ENCODE data around the gene MKRN2. TPM values are rescaled to one million over a fixed set of nuclear protein-coding genes. Genes with fewer than 3 reads are reported as not detected.

MKRN2 gene
- total RNA-seq, 1 experiment from 2014 or later: 27.9 TPM

DNA sequence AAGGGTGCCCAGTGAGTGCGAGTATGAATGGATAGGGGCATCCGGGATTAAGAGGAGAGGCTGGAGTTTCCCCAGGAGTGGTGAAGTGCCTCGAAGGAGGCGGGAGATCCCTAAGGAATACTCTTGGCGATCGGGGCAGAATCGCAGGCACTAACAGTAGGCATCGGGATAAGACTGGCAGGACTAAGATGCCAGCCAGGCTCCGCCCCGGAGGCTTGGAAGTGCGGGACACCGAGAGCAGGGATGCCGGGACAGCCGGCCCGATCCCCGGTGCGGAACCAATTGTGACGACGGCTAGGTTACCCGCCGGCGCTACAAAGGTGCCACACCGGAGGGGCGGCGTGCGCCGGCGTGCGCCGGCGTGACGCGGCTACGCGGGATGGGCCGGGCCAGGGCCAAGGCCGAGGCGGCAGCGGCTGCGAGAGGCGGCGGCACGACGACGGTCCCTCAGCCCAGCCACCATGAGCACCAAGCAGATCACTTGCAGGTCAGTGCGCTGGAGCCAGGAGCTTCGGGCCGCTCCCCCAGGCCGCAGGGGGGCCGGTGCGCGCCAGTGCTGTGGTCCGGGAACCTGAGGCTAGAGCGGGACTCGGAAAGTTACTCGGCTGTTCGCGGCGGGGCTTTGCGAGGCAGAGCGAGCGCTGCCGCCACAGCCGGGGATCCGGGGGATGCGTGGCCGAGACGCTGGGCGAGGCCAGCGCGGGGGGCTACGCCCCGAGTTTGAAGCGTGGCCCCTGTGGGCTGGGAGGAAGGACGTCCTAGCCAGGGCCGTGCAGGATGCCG is at the start of gene MKRN2 (continued):
- TF ChIP-seq EGR1 (IDR thresholded peaks at IDR 0.05; ENCODE audit: low read depth): no peak
- TF ChIP-seq, protein P1, sequence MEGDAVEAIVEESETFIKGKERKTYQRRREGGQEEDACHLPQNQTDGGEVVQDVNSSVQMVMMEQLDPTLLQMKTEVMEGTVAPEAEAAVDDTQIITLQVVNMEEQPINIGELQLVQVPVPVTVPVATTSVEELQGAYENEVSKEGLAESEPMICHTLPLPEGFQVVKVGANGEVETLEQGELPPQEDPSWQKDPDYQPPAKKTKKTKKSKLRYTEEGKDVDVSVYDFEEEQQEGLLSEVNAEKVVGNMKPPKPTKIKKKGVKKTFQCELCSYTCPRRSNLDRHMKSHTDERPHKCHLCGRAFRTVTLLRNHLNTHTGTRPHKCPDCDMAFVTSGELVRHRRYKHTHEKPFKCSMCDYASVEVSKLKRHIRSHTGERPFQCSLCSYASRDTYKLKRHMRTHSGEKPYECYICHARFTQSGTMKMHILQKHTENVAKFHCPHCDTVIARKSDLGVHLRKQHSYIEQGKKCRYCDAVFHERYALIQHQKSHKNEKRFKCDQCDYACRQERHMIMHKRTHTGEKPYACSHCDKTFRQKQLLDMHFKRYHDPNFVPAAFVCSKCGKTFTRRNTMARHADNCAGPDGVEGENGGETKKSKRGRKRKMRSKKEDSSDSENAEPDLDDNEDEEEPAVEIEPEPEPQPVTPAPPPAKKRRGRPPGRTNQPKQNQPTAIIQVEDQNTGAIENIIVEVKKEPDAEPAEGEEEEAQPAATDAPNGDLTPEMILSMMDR (IDR thresholded peaks at IDR 0.05 in 2 of 3, conservative IDR thresholded peaks at IDR 0.05 in 1 of 3; ENCODE audit: borderline replicate concordance in 1 of 3, insufficient read depth in 1 of 3, low read depth in 2 of 3, low read length in 2 of 3): no peak

- ChIA-PET POLR2A (no interaction called here), RAD21 (ENCODE audit: low non-redundant PET in 1 of 2, low total read pairs in 2 of 2, uncharacterized antibody in 2 of 2, unreplicated experiment in 2 of 2) (no interaction called here), CTCF (no interaction called here)
- Histone ChIP-seq H3K9me3 (ENCODE audit: control insufficient read depth in 1 of 2, insufficient read depth in 1 of 2, low read depth in 1 of 2, low read length in 2 of 2) (no peaks in the 10 kb centered on the region), H4K20me1 (ENCODE audit: insufficient read depth) (peaks cover 5% of the 10 kb centered on the region; the same call in 1 of the 2 replicates), H2AFZ (ENCODE audit: low read depth, low read length, poor library complexity, severe bottlenecking) (no peak overlapping the region), H3K36me3 (ENCODE audit: control insufficient read depth in 1 of 2, insufficient read depth in 2 of 2, low read length in 2 of 2) (peaks cover 35 to 45% of the 10 kb centered on the region in 2 experiments; a peak in 3 of 4 replicates), H3K4me2 (ENCODE audit: low read length) (no peak overlapping the region), H3K9ac (ENCODE audit: low read length) (no peak overlapping the region), H3K27ac (ENCODE audit: low read depth, low read length) (no peak overlapping the region), H3K79me2 (ENCODE audit: insufficient read depth, low read length) (peaks cover 4% of the 10 kb centered on the region; the same call in 1 of the 2 replicates), H3K4me1 (ENCODE audit: control insufficient read depth in 1 of 2, insufficient read depth in 2 of 2, low read length in 2 of 2) (peaks cover 0 to 8% of the 10 kb centered on the region in 2 experiments; a peak in 2 of 4 replicates), H3K9me2 (ENCODE audit: insufficient read depth) (no peaks in the 10 kb centered on the region), H3K4me3 (replicated peaks in 1 of 2; ENCODE audit: low read depth in 1 of 2, low read length in 2 of 2) (no peak overlapping the region), H3K27me3 (ENCODE audit: insufficient read depth, low read length) (no peaks in the 10 kb centered on the region)
- DNase-seq (ENCODE audit: low read depth, low spot score) (no peak), ATAC-seq (peak; percentile 40; the same call in 1 of the 2 replicates)
- no TSS peak for BruUV-seq (replicated peaks)
- intact Hi-C loops (cut with micrococcal nuclease): no loop called here
- TF ChIP-seq EGR1 (IDR thresholded peaks at IDR 0.05; ENCODE audit: low read depth): no peak
- TF ChIP-seq TCF7L2 (IDR thresholded peaks at IDR 0.05; ENCODE audit: borderline replicate concordance, extremely low read depth, insufficient read depth, insufficient read length): no peak
- no peak for TF ChIP-seq POLR2A (IDR thresholded peaks at IDR 0.05; ENCODE audit: borderline replicate concordance, extremely low read depth, insufficient read depth, insufficient read length)
- TF ChIP-seq REST (IDR thresholded peaks at IDR 0.05; ENCODE audit: low read depth): no peak
- no peak for TF ChIP-seq CBX3 (IDR thresholded peaks at IDR 0.05; ENCODE audit: low read depth)
- TF ChIP-seq ZBTB33 (IDR thresholded peaks at IDR 0.05; ENCODE audit: extremely low read depth, insufficient replicate concordance, low read length): no peak
- no peak for TF ChIP-seq ELF1 (IDR thresholded peaks at IDR 0.05; ENCODE audit: borderline replicate concordance, low read depth)
- TF ChIP-seq ZFX (IDR thresholded peaks at IDR 0.05): no peak
- TF ChIP-seq, protein P2, sequence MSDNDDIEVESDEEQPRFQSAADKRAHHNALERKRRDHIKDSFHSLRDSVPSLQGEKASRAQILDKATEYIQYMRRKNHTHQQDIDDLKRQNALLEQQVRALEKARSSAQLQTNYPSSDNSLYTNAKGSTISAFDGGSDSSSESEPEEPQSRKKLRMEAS (IDR thresholded peaks at IDR 0.05): no peak
- no peak for TF ChIP-seq CEBPB (IDR thresholded peaks at IDR 0.05; ENCODE audit: low read depth)
- TF ChIP-seq ATF3 (IDR thresholded peaks at IDR 0.05): no peak
- TF ChIP-seq POLR2AphosphoS5 (IDR thresholded peaks at IDR 0.05; ENCODE audit: low read depth, low read length): no peak
- no peak for TF ChIP-seq SIN3A (IDR thresholded peaks at IDR 0.05; ENCODE audit: low read depth)
- TF ChIP-seq RAD21 (IDR thresholded peaks at IDR 0.05; ENCODE audit: low read depth): no peak
Measured at GRCh38 chr3:12507591-12508281, 49.2 kb upstream of the MKRN2 start.

All from HCT116 (cell line).